ENCODE results near the gene CSDE1.

- TF ChIP-seq CTCF (conservative IDR thresholded peaks at IDR 0.05 in 1 of 2, IDR thresholded peaks at IDR 0.05 in 1 of 2; ENCODE audit: low read depth in 1 of 2, low read length in 2 of 2) (no peak), EZH2 (IDR thresholded peaks at IDR 0.05; ENCODE audit: low read length, missing control alignments) (no peak)
These were observed 41.2 kb downstream of the CSDE1 start, which contains the start of gene NRAS for GRCh38 chr1:114716304-114717170.

Measured in fibroblast of lung (primary cell).